Rectal smooth muscle tissue (tissue), 1 donor: Measurements from ENCODE around the gene TENM4.

ENCODE experiments used
- H3K27ac ChIP-seq: one replicate; pipeline ENCODE4 v1.7.0; 2013; ENCODE audit warnings: low read depth, low read length, inconsistent platforms
- H3K27me3 ChIP-seq: one replicate; pipeline ENCODE4 v1.7.0; 2013; ENCODE audit warnings: low read length; ENCODE audit not compliant: control insufficient read depth, insufficient read depth
- H3K36me3 ChIP-seq: one replicate; pipeline ENCODE4 v1.7.0; 2013; ENCODE audit warnings: low read length; ENCODE audit not compliant: control insufficient read depth, insufficient read depth
- H3K4me1 ChIP-seq: one replicate; pipeline ENCODE4 v1.7.0; 2013; ENCODE audit warnings: low read length; ENCODE audit not compliant: control insufficient read depth, insufficient read depth
- H3K4me3 ChIP-seq: one replicate; pipeline ENCODE4 v1.7.0; 2013; ENCODE audit warnings: low read length
- H3K9ac ChIP-seq: one replicate; pipeline ENCODE4 v1.7.0; 2013; ENCODE audit warnings: low read length

Gene TENM4

DNA sequence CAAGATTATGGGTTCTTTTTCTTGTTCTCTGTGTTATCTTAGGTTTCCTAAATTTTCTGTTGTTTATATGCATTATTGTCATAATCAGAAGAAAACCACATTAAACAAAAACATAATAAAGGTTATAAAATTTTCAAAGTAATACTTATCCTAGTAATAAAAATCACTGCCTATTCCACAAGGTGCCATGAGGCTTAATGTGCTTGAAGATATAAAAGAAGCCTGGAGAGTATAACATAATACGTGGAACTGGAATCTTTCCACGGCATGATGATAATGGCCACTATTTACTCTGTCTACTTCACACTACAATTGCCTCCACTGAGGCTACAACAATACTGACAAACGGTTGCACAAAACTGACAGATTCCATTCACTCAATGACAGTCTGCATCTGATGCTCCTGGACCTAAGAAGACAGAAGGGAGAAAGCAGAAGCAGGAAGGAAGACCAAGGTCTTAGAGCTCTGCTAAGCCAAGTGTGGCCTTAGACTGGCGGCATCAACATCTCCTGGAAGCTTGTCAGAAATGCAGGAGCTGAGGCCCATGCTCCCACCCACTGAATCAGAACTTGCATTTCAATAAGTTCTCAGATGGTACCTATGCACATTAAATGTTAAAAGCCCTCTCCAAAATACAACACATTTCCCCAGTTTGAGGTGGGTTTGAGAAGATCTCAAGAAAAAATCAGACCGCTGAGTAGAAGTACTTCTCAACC, 13.1 kb downstream of the TENM4 start:
- no peak overlapping the region for H3K27ac ChIP-seq
- H3K27me3 ChIP-seq = no peaks in the 10 kb centered on the region
- H3K9ac ChIP-seq = no peak overlapping the region
- no peak overlapping the region for H3K4me3 ChIP-seq
- no peaks in the 10 kb centered on the region for H3K36me3 ChIP-seq
- H3K4me1 ChIP-seq = no peaks in the 10 kb centered on the region

DNA sequence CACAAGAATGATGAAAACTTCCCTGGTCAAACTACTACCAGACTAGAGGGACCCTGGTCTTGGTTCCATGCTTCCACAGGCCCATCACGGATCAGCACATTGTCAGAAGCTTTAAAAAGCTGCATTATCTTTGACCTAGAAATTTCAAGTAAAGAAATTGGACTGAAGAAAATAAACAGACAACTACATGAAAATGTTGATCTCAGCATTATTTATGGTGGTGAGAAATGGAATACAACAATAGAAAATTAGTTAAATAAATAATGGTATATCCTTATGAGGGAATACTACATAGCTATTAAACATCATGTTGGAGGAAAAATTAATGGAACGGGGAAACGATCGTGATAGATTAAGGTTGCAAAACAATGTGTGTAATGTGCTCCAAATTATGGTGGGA, 13.7 kb downstream of the TENM4 start:
- H3K27me3 ChIP-seq = no peaks in the 10 kb centered on the region
- H3K36me3 ChIP-seq = no peaks in the 10 kb centered on the region
- H3K27ac ChIP-seq = no peak overlapping the region
- no peak overlapping the region for H3K9ac ChIP-seq
- H3K4me1 ChIP-seq = no peaks in the 10 kb centered on the region
- H3K4me3 ChIP-seq = no peak overlapping the region

- no peak overlapping the region for H3K27ac ChIP-seq
- no peak overlapping the region for H3K9ac ChIP-seq
- no peaks in the 10 kb centered on the region for H3K27me3 ChIP-seq
- no peaks in the 10 kb centered on the region for H3K4me1 ChIP-seq
- H3K4me3 ChIP-seq = no peak overlapping the region
- H3K36me3 ChIP-seq = no peaks in the 10 kb centered on the region
Observed at GRCh38 chr11:79425463-79425862, 15.4 kb downstream of the TENM4 start.

DNA sequence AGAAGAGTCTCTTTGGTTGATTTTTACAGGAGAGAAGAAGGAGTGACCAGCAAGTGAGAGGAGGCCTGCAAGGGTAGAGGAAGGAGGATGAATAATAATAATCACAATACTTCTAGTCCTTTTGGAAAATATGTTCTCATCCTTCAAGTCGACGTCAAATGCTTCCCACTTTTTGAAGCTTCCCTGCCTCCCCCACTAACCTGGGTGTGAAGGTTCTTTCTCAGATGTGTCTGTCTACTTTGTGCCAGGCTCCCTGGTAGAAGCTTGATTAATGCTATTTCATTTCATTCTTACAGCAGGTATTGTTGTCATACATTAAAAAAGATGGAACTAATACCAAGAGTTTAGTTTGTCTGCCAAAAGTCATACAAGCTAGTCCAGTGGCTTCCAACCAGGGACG, 17.1 kb downstream of the TENM4 start:
- H3K9ac ChIP-seq = no peak overlapping the region
- no peaks in the 10 kb centered on the region for H3K36me3 ChIP-seq
- no peaks in the 10 kb centered on the region for H3K27me3 ChIP-seq
- no peaks in the 10 kb centered on the region for H3K4me1 ChIP-seq
- H3K4me3 ChIP-seq = no peak overlapping the region
- H3K27ac ChIP-seq = no peak overlapping the region

- no peaks in the 10 kb centered on the region for H3K27me3 ChIP-seq
- H3K4me1 ChIP-seq = no peaks in the 10 kb centered on the region
- H3K4me3 ChIP-seq = no peak overlapping the region
- H3K36me3 ChIP-seq = no peaks in the 10 kb centered on the region
- no peak overlapping the region for H3K27ac ChIP-seq
- no peak overlapping the region for H3K9ac ChIP-seq
Observed at GRCh38 chr11:79422866-79423265, 18.0 kb downstream of the TENM4 start.

DNA sequence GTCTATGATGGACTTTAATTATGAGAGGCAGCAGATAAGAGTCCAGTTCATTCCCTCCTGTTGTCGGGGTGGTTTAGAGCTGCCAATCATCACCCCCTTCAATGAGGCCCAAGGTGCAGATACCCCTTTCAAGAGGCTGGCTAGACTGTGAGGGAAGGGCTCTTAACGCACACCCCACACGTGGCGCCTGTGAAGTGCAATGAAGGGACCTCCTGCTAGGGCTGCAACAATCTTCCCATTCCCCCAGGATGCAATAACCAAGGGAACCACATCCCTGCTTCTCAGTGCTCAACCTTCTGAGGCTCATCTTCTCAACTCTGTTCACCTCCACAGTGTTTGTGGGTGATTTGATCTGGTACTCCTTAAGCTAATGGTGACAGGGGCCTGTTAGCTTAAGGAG, 19.0 kb downstream of the TENM4 start:
- Histone ChIP-seq H3K4me1 (no peaks in the 10 kb centered on the region), H3K9ac (no peak overlapping the region), H3K4me3 (no peak overlapping the region), H3K36me3 (no peaks in the 10 kb centered on the region), H3K27me3 (no peaks in the 10 kb centered on the region), H3K27ac (no peak overlapping the region)

DNA sequence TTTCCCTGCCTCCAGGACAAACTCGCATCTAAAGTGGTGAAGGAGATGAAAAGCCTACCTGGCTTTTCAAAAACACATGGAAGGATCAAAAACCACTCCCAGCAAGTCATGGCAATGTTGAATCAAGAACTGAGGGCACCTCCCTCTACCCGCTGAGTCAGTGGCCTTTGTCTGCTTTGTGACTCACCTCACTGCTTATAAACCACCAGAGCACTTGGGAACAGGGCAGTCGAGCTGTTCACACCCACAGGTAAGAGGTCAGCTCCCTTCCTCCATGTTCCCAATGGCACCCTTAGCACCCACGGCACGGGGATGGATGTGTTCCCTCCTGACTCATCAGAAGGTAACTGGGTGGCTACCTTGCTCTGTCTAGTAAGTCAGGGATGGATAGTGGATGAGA, 21.7 kb downstream of the TENM4 start:
- peaks cover 3% of the 10 kb centered on the region for H3K4me1 ChIP-seq
- H3K4me3 ChIP-seq = no peak overlapping the region
- H3K27ac ChIP-seq = no peak overlapping the region
- H3K27me3 ChIP-seq = no peaks in the 10 kb centered on the region
- no peak overlapping the region for H3K9ac ChIP-seq
- no peaks in the 10 kb centered on the region for H3K36me3 ChIP-seq

DNA sequence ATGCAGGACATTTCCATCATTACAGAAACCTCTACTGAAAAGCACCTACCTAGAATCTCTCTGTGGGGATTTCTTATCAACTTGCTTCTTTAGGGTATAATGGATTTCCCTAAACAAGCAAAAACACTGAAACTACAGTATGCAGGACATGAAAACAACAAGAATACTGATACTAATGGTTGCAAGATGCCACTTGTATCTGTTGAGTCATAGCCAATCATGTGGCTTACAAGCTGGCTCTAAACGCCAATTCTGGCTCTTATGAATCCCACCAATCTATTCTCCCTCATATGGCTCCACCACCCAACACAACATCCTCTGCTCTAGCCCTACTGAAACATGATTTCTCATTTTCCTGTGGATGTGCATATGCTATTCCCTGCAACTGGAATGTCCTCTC, 22.6 kb downstream of the TENM4 start:
- peaks cover 6% of the 10 kb centered on the region for H3K4me1 ChIP-seq

GRCh38 chr11:79417069-79417920, 23.5 kb downstream of the TENM4 start:
- Histone ChIP-seq H3K9ac (no peak overlapping the region), H3K27me3 (no peaks in the 10 kb centered on the region), H3K36me3 (no peaks in the 10 kb centered on the region), H3K4me3 (no peak overlapping the region), H3K4me1 (peaks cover 12% of the 10 kb centered on the region), H3K27ac (no peak overlapping the region)

More for the DNA sequence above, 22.6 kb downstream of the TENM4 start:
- Histone ChIP-seq H3K9ac (no peak overlapping the region), H3K36me3 (no peaks in the 10 kb centered on the region), H3K4me3 (no peak overlapping the region), H3K27ac (no peak overlapping the region), H3K27me3 (no peaks in the 10 kb centered on the region)

DNA sequence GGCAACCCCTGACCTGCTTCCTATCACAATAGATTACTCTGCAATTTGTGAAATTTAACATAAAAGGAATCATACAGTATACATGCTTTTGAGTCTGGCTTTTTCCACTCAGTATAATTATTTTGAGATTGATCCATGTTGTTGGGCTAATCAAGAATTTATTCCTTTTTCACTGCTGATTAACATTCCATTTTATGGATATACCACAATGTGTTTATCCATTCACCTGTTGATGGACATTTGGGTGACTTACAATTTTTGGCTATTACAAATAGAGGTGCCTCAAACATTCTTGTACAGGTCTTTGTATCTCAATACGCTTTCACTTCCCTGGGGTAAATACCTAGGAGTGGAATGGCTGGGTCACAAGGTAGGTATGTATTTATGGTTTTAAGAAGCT, 24.9 kb downstream of the TENM4 start:
- Histone ChIP-seq H3K4me1 (peaks cover 12% of the 10 kb centered on the region), H3K27me3 (no peaks in the 10 kb centered on the region), H3K4me3 (no peak overlapping the region), H3K9ac (no peak overlapping the region), H3K36me3 (no peaks in the 10 kb centered on the region), H3K27ac (no peak overlapping the region)

- Histone ChIP-seq H3K27me3 (no peaks in the 10 kb centered on the region), H3K4me1 (peaks cover 12% of the 10 kb centered on the region), H3K36me3 (no peaks in the 10 kb centered on the region), H3K27ac (no peak overlapping the region), H3K4me3 (no peak overlapping the region), H3K9ac (no peak overlapping the region)
Observed at GRCh38 chr11:79415411-79415810, 25.4 kb downstream of the TENM4 start.

DNA sequence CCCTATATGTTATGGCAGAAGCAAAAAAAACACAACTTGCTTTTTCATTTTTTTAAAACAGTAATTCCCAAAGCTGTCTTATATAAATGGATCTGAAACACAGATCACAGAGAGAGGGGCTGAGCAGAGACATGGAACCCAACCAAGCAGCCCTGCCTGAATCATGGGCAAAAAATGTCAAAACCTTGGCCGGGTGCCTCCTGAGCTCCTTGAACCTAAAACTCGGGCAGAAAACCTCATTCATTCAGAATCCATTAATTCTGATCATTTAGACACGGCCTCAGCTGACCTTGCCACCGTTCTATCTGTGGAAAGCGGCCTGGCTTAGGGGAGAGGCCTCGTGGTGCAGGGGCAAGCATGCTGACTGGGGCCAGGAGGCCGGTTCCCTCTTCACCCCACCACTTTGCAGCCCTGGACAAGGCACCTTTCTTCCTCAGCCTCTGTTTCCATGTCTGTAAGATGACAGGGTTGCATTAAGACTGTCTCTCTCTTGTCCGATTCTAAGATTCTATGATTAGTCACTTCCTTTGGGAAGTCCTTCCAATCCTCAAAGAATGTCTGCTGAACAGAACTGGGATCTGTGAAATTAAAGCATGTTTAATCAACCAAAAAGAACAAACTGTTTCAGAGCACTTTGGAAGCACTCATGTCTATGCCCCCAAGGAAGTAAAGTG, 26.0 kb downstream of the TENM4 start:
- no peak overlapping the region for H3K27ac ChIP-seq
- no peak overlapping the region for H3K9ac ChIP-seq
- H3K27me3 ChIP-seq = no peaks in the 10 kb centered on the region
- peaks cover 12% of the 10 kb centered on the region for H3K4me1 ChIP-seq
- no peak overlapping the region for H3K4me3 ChIP-seq
- no peaks in the 10 kb centered on the region for H3K36me3 ChIP-seq
